Endothelial cell of umbilical vein (primary cell): ENCODE measurements around the gene NINL. TPM values are rescaled to one million over a fixed set of nuclear protein-coding genes. Genes with fewer than 3 reads are reported as not detected.

ENCODE experiments used
- polyA plus RNA-seq, 4 experiments: library from polyadenylated mRNA; depleted of rRNA in 3 of 4; stranded (reverse) in 3 of 4; unstranded in 1 of 4; fragments of >200 nt; gene quantifications; 2 replicates each; pipeline versions ENCODE4 v1.2.1 to v1.2.3, GENCODE V29; 2011 to 2012; ENCODE audit warnings: missing spikeins in 1 of 4
- small RNA-seq: library from RNA; depleted of rRNA; stranded (forward); fragments of <200 nt; gene quantifications from one replicate; pipeline ENCODE3, GENCODE V24; 2012; ENCODE audit warnings: low replicate concordance, low read depth; ENCODE audit not compliant: insufficient read depth, insufficient read length
- total RNA-seq: library from RNA; stranded (reverse); gene quantifications from 2 replicates; pipeline ENCODE4 v1.2.3, GENCODE V29; 2021

NINL gene
- total and polyA plus RNA-seq, 2 donors (not counting 3 experiments of a cell fraction or from before 2014, with no cell fraction given), result 13.2 to 25.5 TPM

Small RNAs within 50 kb of the gene (small RNA-seq; reads per million reads assigned to genes)
- not detected for gene RNU6ATAC17P

Other genes starting within 250 kb of the NINL start
- gene ABHD12, start 194.7 kb downstream of the NINL start, total RNA-seq, result 36.0 and 39.6 TPM in 2 replicates
- gene ABHD12, start 194.7 kb downstream of the NINL start, polyA plus RNA-seq, result 18.4 and 19.2 TPM in 2 replicates
- 19.4 and 26.3 TPM in 2 replicates for gene GINS1, start 177.9 kb downstream of the NINL start, total RNA-seq
- gene GINS1, start 177.9 kb downstream of the NINL start, polyA plus RNA-seq, result 6.4 and 8.2 TPM in 2 replicates
- gene NANP, start 38.5 kb upstream of the NINL start, total RNA-seq, result 7.5 and 8.0 TPM in 2 replicates
- 4.2 and 4.5 TPM in 2 replicates for gene NANP, start 38.5 kb upstream of the NINL start, polyA plus RNA-seq
- gene ZNF337, start 111.3 kb upstream of the NINL start, total RNA-seq, result 12.9 and 16.7 TPM in 2 replicates
- gene ZNF337, start 111.3 kb upstream of the NINL start, polyA plus RNA-seq, result 8.5 and 9.1 TPM in 2 replicates